ENCODE measurements around the gene KCNE4. TPM values are rescaled to one million over a fixed set of nuclear protein-coding genes. Genes with fewer than 3 reads are reported as not detected.
"Not testable (repeated sequence)": the region's sequence is repeated elsewhere in the genome, so short reads cannot be mapped to it uniquely, and the experiment has no call there.

The KCNE4 gene
- total RNA-seq, 2 experiments from 2014 or later: not detected

GRCh38 chr2:223078482-223078881, 26.5 kb downstream of the KCNE4 start:
- Histone ChIP-seq H3K27me3 (ENCODE audit: control insufficient read depth in 1 of 2, insufficient read depth in 2 of 2, low read length in 2 of 2) (no peaks in the 10 kb centered on the region), H3K36me3 (ENCODE audit: insufficient read depth, low read length) (no peaks in the 10 kb centered on the region), H3K4me3 (ENCODE audit: low read length) (no peak overlapping the region), H3K27ac (ENCODE audit: low read depth in 1 of 2, low read length in 2 of 2) (no peak overlapping the region), H3K9me3 (ENCODE audit: control insufficient read depth in 1 of 2, insufficient read depth in 1 of 2, low read length in 2 of 2) (no peaks in the 10 kb centered on the region), H3K4me1 (ENCODE audit: insufficient read depth, low read length) (no peaks in the 10 kb centered on the region)
- DNase-seq: no peak
- Mint-ChIP-seq H3K4me1 (ENCODE audit: low read depth) (no peaks in the 10 kb centered on the region), H3K4me3 (no peak overlapping the region), H3K9me3 (peaks cover 3% of the 10 kb centered on the region), H3K36me3 (ENCODE audit: low read depth) (no peaks in the 10 kb centered on the region), H3K27ac (no peak overlapping the region), H3K27me3 (no peaks in the 10 kb centered on the region)
- ChIA-PET POLR2A (no interaction called here), CTCF (no interaction called here)
- no peak for ATAC-seq (ENCODE audit: poor library complexity)
- no peak for TF ChIP-seq CTCF (IDR thresholded peaks at IDR 0.05)
- intact Hi-C loops (cut with DNase I, micrococcal nuclease): no loop called here

- no peak for TF ChIP-seq CTCF (IDR thresholded peaks at IDR 0.05)
- no peak for DNase-seq
- Histone ChIP-seq H3K4me3 (ENCODE audit: low read length) (no peak overlapping the region), H3K27me3 (ENCODE audit: control insufficient read depth in 1 of 2, insufficient read depth in 2 of 2, low read length in 2 of 2) (no peaks in the 10 kb centered on the region), H3K4me1 (ENCODE audit: insufficient read depth, low read length) (no peaks in the 10 kb centered on the region), H3K9me3 (ENCODE audit: control insufficient read depth in 1 of 2, insufficient read depth in 1 of 2, low read length in 2 of 2) (no peaks in the 10 kb centered on the region), H3K36me3 (ENCODE audit: insufficient read depth, low read length) (no peaks in the 10 kb centered on the region), H3K27ac (ENCODE audit: low read depth in 1 of 2, low read length in 2 of 2) (no peak overlapping the region)
- H3K4me1 Mint-ChIP-seq (ENCODE audit: low read depth): no peaks in the 10 kb centered on the region
- peaks cover 3% of the 10 kb centered on the region for H3K9me3 Mint-ChIP-seq
- no peaks in the 10 kb centered on the region for H3K27me3 Mint-ChIP-seq
- H3K36me3 Mint-ChIP-seq (ENCODE audit: low read depth): no peaks in the 10 kb centered on the region
- ATAC-seq (ENCODE audit: poor library complexity): no peak
- ChIA-PET CTCF (no interaction called here), POLR2A (interaction anchor here (0.5 kb wide), 1 partner anchor 21 kb away, joined by 3 read pairs; no protein-coding TSS in a partner anchor)
- intact Hi-C loops (cut with DNase I, micrococcal nuclease): no loop called here
- no peak overlapping the region for H3K4me3 Mint-ChIP-seq
- no peak overlapping the region for H3K27ac Mint-ChIP-seq
These were observed 27.4 kb downstream of the KCNE4 start for GRCh38 chr2:223079378-223079777.

- no peaks in the 10 kb centered on the region for H3K36me3 Mint-ChIP-seq (ENCODE audit: low read depth)
- no peak overlapping the region for H3K27ac Mint-ChIP-seq
- Histone ChIP-seq H3K4me3 (ENCODE audit: low read length) (no peak overlapping the region), H3K36me3 (ENCODE audit: insufficient read depth, low read length) (no peaks in the 10 kb centered on the region), H3K27ac (ENCODE audit: low read depth in 1 of 2, low read length in 2 of 2) (no peak overlapping the region), H3K27me3 (ENCODE audit: control insufficient read depth in 1 of 2, insufficient read depth in 2 of 2, low read length in 2 of 2) (no peaks in the 10 kb centered on the region), H3K4me1 (ENCODE audit: insufficient read depth, low read length) (no peaks in the 10 kb centered on the region), H3K9me3 (ENCODE audit: control insufficient read depth in 1 of 2, insufficient read depth in 1 of 2, low read length in 2 of 2) (no peaks in the 10 kb centered on the region)
- H3K4me1 Mint-ChIP-seq (ENCODE audit: low read depth): no peaks in the 10 kb centered on the region
- no peak overlapping the region for H3K4me3 Mint-ChIP-seq
- no peak for DNase-seq
- H3K9me3 Mint-ChIP-seq: peaks cover 3% of the 10 kb centered on the region
- no peak for ATAC-seq (ENCODE audit: poor library complexity)
- intact Hi-C loops (cut with DNase I, micrococcal nuclease): no loop called here
- CTCF ChIA-PET: no interaction called here
- H3K27me3 Mint-ChIP-seq: no peaks in the 10 kb centered on the region
- POLR2A ChIA-PET: no interaction called here
- TF ChIP-seq CTCF (IDR thresholded peaks at IDR 0.05): no peak
These were observed 27.9 kb downstream of the KCNE4 start for GRCh38 chr2:223079925-223080324.

GRCh38 chr2:223080790-223081360, 28.9 kb downstream of the KCNE4 start:
- ATAC-seq (ENCODE audit: poor library complexity); H3K36me3 Mint-ChIP-seq (ENCODE audit: low read depth); DNase-seq; H3K27me3 Mint-ChIP-seq; H3K9me3 Mint-ChIP-seq; H3K9me3 ChIP-seq (ENCODE audit: control insufficient read depth in 1 of 2, insufficient read depth in 1 of 2, low read length in 2 of 2); CTCF ChIA-PET; H3K4me3 Mint-ChIP-seq; POLR2A ChIA-PET; H3K4me1 Mint-ChIP-seq (ENCODE audit: low read depth); H3K27ac ChIP-seq (ENCODE audit: low read depth in 1 of 2, low read length in 2 of 2); H3K4me1 ChIP-seq (ENCODE audit: insufficient read depth, low read length); H3K36me3 ChIP-seq (ENCODE audit: insufficient read depth, low read length); H3K27ac Mint-ChIP-seq; H3K27me3 ChIP-seq (ENCODE audit: control insufficient read depth in 1 of 2, insufficient read depth in 2 of 2, low read length in 2 of 2); intact Hi-C loops (cut with DNase I, micrococcal nuclease); H3K4me3 ChIP-seq (ENCODE audit: low read length): not testable (repeated sequence)
